PC-3 (cell line): Measurements from ENCODE around the gene PITRM1.

Source experiments
- CTCF ChIP-seq: fragments of 300-600 bp; sonication (generic); conservative IDR thresholded peaks from 2 replicates; pipeline ENCODE4 v1.5.1; 2017; ENCODE audit warnings: antibody characterized with exemption, low read depth, mild to moderate bottlenecking, low read length
- EZH2 ChIP-seq: fragments of 300-600 bp; sonication (generic); IDR thresholded peaks from one replicate; pipeline ENCODE4 v1.6.1; 2017; ENCODE audit warnings: antibody characterized with exemption, mild to moderate bottlenecking, low read length; ENCODE audit not compliant: unreplicated experiment
- EZH2phosphoT487 ChIP-seq: fragments of 300-600 bp; sonication (generic); IDR thresholded peaks from 2 replicates; pipeline ENCODE4 v1.6.1; 2018; ENCODE audit warnings: mild to moderate bottlenecking, antibody characterized with exemption, low read length, borderline replicate concordance

- TF ChIP-seq EZH2phosphoT487 (no peak), CTCF (no peak), EZH2 (no peak)
Measured at GRCh38 chr10:3203972-3204371, 31.4 kb upstream of the PITRM1 start.
